PC-3 (cell line): ENCODE measurements around the gene SLC6A6.

Experiments
- CTCF ChIP-seq: fragments of 300-600 bp; sonication (generic); conservative IDR thresholded peaks from 2 replicates; pipeline ENCODE4 v1.5.1; 2017; ENCODE audit warnings: antibody characterized with exemption, low read depth, mild to moderate bottlenecking, low read length
- EZH2phosphoT487 ChIP-seq: fragments of 300-600 bp; sonication (generic); IDR thresholded peaks from 2 replicates; pipeline ENCODE4 v1.6.1; 2018; ENCODE audit warnings: mild to moderate bottlenecking, antibody characterized with exemption, low read length, borderline replicate concordance

DNA sequence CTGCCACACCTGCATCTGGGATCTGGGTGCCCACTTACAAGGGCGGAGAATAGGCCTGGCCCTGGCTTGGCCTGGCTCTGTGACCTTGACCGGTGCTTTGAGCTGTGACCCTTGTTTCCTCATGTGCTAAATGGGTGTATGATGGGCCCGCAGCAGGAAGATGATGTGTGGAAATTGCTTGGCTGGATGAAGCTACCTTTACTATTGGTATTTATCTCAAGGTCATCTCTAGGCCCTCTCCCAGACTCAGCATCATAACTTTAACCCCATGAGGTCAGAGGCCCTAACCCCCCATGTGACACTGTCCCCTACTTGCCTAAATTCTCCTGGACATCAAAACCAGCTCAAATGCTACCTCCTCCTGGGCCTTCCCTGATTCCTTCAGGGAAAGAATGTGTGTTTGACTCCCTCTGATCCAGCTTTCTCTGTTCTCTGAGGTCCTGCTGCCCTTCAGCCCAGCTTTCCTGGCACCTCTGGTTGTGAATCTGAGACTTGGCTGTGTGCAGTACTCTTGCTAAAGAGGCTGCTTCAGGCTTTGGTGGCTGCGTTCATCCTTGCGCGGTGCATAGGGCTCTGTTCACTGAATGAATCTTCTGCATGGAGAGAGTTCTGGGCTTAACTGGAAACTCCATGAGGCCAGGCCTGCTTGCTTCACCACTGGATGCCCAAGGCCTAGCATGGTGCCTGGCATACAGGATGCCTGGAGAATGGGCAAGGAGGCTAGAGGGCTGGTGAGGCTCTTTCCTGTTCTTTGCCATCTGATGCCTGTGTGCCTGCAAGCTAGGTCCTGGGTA lies 25.2 kb upstream of the SLC6A6 start:
- TF ChIP-seq CTCF (no peak), EZH2phosphoT487 (no peak)
